ENCODE results near the gene BIRC6. TPM values are rescaled to one million over a fixed set of nuclear protein-coding genes. Genes with fewer than 3 reads are reported as not detected.

BIRC6 gene, protein sequence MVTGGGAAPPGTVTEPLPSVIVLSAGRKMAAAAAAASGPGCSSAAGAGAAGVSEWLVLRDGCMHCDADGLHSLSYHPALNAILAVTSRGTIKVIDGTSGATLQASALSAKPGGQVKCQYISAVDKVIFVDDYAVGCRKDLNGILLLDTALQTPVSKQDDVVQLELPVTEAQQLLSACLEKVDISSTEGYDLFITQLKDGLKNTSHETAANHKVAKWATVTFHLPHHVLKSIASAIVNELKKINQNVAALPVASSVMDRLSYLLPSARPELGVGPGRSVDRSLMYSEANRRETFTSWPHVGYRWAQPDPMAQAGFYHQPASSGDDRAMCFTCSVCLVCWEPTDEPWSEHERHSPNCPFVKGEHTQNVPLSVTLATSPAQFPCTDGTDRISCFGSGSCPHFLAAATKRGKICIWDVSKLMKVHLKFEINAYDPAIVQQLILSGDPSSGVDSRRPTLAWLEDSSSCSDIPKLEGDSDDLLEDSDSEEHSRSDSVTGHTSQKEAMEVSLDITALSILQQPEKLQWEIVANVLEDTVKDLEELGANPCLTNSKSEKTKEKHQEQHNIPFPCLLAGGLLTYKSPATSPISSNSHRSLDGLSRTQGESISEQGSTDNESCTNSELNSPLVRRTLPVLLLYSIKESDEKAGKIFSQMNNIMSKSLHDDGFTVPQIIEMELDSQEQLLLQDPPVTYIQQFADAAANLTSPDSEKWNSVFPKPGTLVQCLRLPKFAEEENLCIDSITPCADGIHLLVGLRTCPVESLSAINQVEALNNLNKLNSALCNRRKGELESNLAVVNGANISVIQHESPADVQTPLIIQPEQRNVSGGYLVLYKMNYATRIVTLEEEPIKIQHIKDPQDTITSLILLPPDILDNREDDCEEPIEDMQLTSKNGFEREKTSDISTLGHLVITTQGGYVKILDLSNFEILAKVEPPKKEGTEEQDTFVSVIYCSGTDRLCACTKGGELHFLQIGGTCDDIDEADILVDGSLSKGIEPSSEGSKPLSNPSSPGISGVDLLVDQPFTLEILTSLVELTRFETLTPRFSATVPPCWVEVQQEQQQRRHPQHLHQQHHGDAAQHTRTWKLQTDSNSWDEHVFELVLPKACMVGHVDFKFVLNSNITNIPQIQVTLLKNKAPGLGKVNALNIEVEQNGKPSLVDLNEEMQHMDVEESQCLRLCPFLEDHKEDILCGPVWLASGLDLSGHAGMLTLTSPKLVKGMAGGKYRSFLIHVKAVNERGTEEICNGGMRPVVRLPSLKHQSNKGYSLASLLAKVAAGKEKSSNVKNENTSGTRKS (N-terminal part only)
- total RNA-seq (2012; rRNA removed): 251 and 316 TPM in 2 replicates
- polyA plus RNA-seq (2012; rRNA removed): 21.1 and 26.5 TPM in 2 replicates
- polyA plus RNA-seq (2012; cell fraction: cytosol; rRNA removed): 7.3 and 9.8 TPM in 2 replicates
- polyA plus RNA-seq (2012; cell fraction: nucleus; rRNA removed; ENCODE audit: low replicate concordance): 11.4 and 57.8 TPM in 2 replicates
- Bru-seq, nascent RNA: percentile 95 among the genes with signal in this experiment
- percentile 96 among the genes with signal in this experiment for BruChase-seq, experiment 1, labeled RNA remaining after a 6-hour chase
- percentile 96 among the genes with signal in this experiment for BruChase-seq, experiment 2, labeled RNA remaining after a 2-hour chase
- long read RNA-seq, partial matches to known transcripts: 17 of 30 reads
- long read RNA-seq, other reads (novel, unspliced or antisense): 13 of 30 reads

DNA sequence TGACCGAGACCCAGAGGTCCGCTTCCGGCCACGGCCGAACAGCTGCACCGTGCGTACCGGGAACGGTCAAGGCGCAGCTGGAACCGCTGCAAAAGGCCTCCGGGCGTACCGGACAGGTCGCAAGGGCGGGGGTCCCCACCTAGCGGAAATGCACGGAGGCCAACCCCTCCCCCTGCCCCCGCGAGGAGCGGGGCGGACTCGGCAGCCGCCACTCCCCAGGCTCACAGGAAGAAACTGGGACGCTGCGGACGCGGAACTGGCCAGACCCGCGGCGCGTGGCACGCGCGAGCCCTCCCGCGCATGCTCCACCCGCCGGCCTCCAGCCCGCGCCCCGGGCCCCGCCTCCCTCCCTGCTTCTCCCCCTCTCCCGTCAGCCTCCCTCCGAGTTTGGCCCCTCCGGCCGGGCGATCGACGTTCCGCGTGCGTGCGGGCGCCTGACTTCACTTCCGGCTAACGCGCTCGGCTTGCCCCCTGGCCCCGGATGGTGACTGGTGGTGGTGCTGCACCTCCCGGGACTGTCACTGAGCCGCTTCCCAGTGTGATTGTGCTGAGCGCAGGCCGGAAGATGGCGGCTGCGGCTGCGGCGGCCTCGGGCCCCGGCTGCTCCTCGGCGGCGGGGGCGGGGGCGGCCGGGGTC is at the start of gene BIRC6:
BIRC6 (plus strand) TSS at position 343 of the 637 bp plus-strand sequence; CDS start at position 482, 139 bp downstream.
- H3K27me3 ChIP-seq (ENCODE audit: control insufficient read depth, insufficient read depth, low read length): no peaks in the 10 kb centered on the region
- H3K56ac ChIP-seq (ENCODE audit: extremely low read depth, insufficient read depth, low read length): peak within 1 kb of the TSS; percentile 98
- peak within 1 kb of the TSS; percentile 33 for H2BK20ac ChIP-seq (ENCODE audit: low read depth, low read length)
- H2AFZ ChIP-seq (replicated peaks; ENCODE audit: low read length, poor library complexity): peak within 1 kb of the TSS; percentile 98
- peak within 1 kb of the TSS; percentile 97 for H3K14ac ChIP-seq (replicated peaks; ENCODE audit: low read depth, low read length)
- H3K9ac ChIP-seq (ENCODE audit: low read depth, low read length): peak within 1 kb of the TSS; percentile 98
- dilution Hi-C loops (cut with HindIII; ENCODE audit: low sequenced_read_pairs, unreplicated experiment): no loop called here
- peak within 1 kb of the TSS; percentile 95 for H2AK5ac ChIP-seq (ENCODE audit: low read depth, low read length)
- POLR2A ChIA-PET (ENCODE audit: unreplicated experiment): no interaction called here
- peak within 1 kb of the TSS; percentile 97 for H3K4me3 ChIP-seq (ENCODE audit: insufficient read depth, low read depth, low read length)
- H3K18ac ChIP-seq (ENCODE audit: low read depth, low read length): peak within 1 kb of the TSS; percentile 80
- peak; percentile 95 for DNase-seq
- CTCF ChIA-PET: no interaction called here
- H3K36me3 ChIP-seq (ENCODE audit: control insufficient read depth, insufficient read depth, low read length): peaks cover 2% of the 10 kb centered on the region; the same call in 1 of the 2 replicates
- no TSS peak for BruUV-seq (replicated peaks)
- H3K23ac ChIP-seq (ENCODE audit: low read depth, low read length): peak within 1 kb of the TSS; percentile 99
- H4K91ac ChIP-seq (ENCODE audit: insufficient read depth, low read depth, low read length): peak within 1 kb of the TSS; percentile 97
- H3K4me1 ChIP-seq (ENCODE audit: control insufficient read depth, insufficient read depth, low read length): peaks cover 1% of the 10 kb centered on the region; the same call in 1 of the 2 replicates
- peak within 1 kb of the TSS; percentile 99 for H3K27ac ChIP-seq (ENCODE audit: insufficient read depth, low read length)
- intact Hi-C loops (cut with micrococcal nuclease): no loop called here
- 0% methylated on average over 37 of the region's 76 CpGs; no CpG with 5 or more reads in 1 of the 2 experiments for WGBS, 2 experiments (ENCODE audit: extremely low coverage in 2 of 2, insufficient read length in 1 of 2)
- in situ Hi-C loops (cut with MboI; ENCODE audit: low sequenced_read_pairs): no loop called here
- peak within 1 kb of the TSS; percentile 99 for H2AK9ac ChIP-seq (replicated peaks; ENCODE audit: low read depth, low read length, poor library complexity)
- H4K8ac ChIP-seq (ENCODE audit: low read depth in 2 of 2, low read length in 2 of 2): peak within 1 kb of the TSS; percentile 97 to 99
- peak within 1 kb of the TSS; percentile 80 for H3K4me2 ChIP-seq (ENCODE audit: low read depth, low read length)
- peak; percentile 91 for ATAC-seq (ENCODE audit: low read depth)
- peaks cover 0 to 24% of the 10 kb centered on the region in 2 experiments; a peak in 2 of 4 replicates for H3K79me1 ChIP-seq (ENCODE audit: low read depth in 1 of 2, low read length in 2 of 2)
- peak within 1 kb of the TSS; percentile 89 for H2BK120ac ChIP-seq (ENCODE audit: low read depth, low read length)
- H2BK15ac ChIP-seq (ENCODE audit: low read depth, low read length): peak within 1 kb of the TSS; percentile 66; the same call in 1 of the 3 replicates
- peaks cover 44% of the 10 kb centered on the region for H4K20me1 ChIP-seq (ENCODE audit: insufficient read depth, low read length)
- peaks cover 7% of the 10 kb centered on the region; the same call in 1 of the 2 replicates for H3K9me1 ChIP-seq (ENCODE audit: insufficient read depth, low read length)
- no peaks in the 10 kb centered on the region for H3K9me3 ChIP-seq (ENCODE audit: control insufficient read depth, insufficient read depth, low read length)
- H2BK5ac ChIP-seq (ENCODE audit: low read depth, low read length, poor library complexity, severe bottlenecking): peak within 1 kb of the TSS; percentile 94
- peak within 1 kb of the TSS; percentile 87 for H4K5ac ChIP-seq (ENCODE audit: low read depth, low read length)
- H3K4ac ChIP-seq (ENCODE audit: low read depth, low read length): peak within 1 kb of the TSS; percentile 97
- TF ChIP-seq RCOR1 (IDR thresholded peaks at IDR 0.05; ENCODE audit: insufficient replicate concordance, low read length): no peak
- peak; percentile 99 for TF ChIP-seq MAZ (IDR thresholded peaks at IDR 0.05; ENCODE audit: borderline replicate concordance, low read depth, low read length)
- TF ChIP-seq, protein P1, sequence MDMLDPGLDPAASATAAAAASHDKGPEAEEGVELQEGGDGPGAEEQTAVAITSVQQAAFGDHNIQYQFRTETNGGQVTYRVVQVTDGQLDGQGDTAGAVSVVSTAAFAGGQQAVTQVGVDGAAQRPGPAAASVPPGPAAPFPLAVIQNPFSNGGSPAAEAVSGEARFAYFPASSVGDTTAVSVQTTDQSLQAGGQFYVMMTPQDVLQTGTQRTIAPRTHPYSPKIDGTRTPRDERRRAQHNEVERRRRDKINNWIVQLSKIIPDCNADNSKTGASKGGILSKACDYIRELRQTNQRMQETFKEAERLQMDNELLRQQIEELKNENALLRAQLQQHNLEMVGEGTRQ (IDR thresholded peaks at IDR 0.05; ENCODE audit: low read depth, low read length): peak; percentile 46; the same call in 1 of the 2 replicates
- TF ChIP-seq NFE2L2 (IDR thresholded peaks at IDR 0.05; ENCODE audit: low read depth, low read length): 0 out of 2 replicates have a peak, but pooled peaks have one; percentile 12
- TF ChIP-seq MXI1 (IDR thresholded peaks at IDR 0.05; ENCODE audit: borderline replicate concordance, low read depth, low read length): peak; percentile 81
- TF ChIP-seq FOS (IDR thresholded peaks at IDR 0.05; ENCODE audit: low read depth, low read length): 0 out of 2 replicates have a peak, but pooled peaks have one; percentile 40
- no peak for TF ChIP-seq SMC3 (IDR thresholded peaks at IDR 0.05; ENCODE audit: low read depth, low read length)
